Measurements from ENCODE around the gene INTS2. TPM values are rescaled to one million over a fixed set of nuclear protein-coding genes. Genes with fewer than 3 reads are reported as not detected.

INTS2 gene
- total RNA-seq, 4 donors from 2014 or later, result 3.3 to 12.0 (median 6.1) TPM

DNA sequence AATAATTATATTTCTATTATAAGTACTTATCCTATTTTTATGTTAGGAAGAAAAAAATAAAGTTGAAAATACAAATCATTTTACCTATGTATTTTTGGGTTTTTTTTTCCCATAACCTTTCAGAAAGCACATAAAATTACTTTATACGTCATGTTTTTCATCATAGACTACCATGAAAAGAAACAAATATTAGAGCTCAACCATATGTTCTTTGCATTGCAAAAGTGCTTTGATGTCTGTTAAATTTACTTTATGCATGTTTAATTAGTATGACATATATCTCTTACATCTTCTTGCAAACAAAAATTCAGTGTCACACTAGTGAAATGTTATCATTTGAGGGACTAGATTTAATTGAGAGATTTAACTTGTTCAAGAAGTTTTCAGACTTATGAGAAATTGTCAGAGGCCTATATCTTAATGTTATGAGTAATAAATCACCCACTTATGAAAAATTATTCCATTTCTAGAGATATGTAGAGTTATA is 88.4 kb downstream of the INTS2 start:
- in situ Hi-C loops (cut with MboI; ENCODE audit: low sequenced_read_pairs in 4 of 4), result loop anchor here (10.0 to 25.0 kb wide), 3 partner anchors 402 to 1127 kb away; no protein-coding TSS in a partner anchor
- Histone ChIP-seq H3K27me3 (no peaks in the 10 kb centered on the region), H3K36me3 (no peaks in the 10 kb centered on the region), H3K4me1 (no peaks in the 10 kb centered on the region), H3K9me3 (no peaks in the 10 kb centered on the region), H3K4me3 (no peak overlapping the region), H3K27ac (no peak overlapping the region)
- DNase-seq (no peak), ATAC-seq (no peak)
- intact Hi-C loops (cut with DNase I; ENCODE audit: low total_unique reads), result no loop called here
- TF ChIP-seq, protein P1, sequence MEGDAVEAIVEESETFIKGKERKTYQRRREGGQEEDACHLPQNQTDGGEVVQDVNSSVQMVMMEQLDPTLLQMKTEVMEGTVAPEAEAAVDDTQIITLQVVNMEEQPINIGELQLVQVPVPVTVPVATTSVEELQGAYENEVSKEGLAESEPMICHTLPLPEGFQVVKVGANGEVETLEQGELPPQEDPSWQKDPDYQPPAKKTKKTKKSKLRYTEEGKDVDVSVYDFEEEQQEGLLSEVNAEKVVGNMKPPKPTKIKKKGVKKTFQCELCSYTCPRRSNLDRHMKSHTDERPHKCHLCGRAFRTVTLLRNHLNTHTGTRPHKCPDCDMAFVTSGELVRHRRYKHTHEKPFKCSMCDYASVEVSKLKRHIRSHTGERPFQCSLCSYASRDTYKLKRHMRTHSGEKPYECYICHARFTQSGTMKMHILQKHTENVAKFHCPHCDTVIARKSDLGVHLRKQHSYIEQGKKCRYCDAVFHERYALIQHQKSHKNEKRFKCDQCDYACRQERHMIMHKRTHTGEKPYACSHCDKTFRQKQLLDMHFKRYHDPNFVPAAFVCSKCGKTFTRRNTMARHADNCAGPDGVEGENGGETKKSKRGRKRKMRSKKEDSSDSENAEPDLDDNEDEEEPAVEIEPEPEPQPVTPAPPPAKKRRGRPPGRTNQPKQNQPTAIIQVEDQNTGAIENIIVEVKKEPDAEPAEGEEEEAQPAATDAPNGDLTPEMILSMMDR (IDR thresholded peaks at IDR 0.05 in 4 of 5, conservative IDR thresholded peaks at IDR 0.05 in 1 of 5), result no peak
- TF ChIP-seq POLR2A (IDR thresholded peaks at IDR 0.05), result no peak

DNA sequence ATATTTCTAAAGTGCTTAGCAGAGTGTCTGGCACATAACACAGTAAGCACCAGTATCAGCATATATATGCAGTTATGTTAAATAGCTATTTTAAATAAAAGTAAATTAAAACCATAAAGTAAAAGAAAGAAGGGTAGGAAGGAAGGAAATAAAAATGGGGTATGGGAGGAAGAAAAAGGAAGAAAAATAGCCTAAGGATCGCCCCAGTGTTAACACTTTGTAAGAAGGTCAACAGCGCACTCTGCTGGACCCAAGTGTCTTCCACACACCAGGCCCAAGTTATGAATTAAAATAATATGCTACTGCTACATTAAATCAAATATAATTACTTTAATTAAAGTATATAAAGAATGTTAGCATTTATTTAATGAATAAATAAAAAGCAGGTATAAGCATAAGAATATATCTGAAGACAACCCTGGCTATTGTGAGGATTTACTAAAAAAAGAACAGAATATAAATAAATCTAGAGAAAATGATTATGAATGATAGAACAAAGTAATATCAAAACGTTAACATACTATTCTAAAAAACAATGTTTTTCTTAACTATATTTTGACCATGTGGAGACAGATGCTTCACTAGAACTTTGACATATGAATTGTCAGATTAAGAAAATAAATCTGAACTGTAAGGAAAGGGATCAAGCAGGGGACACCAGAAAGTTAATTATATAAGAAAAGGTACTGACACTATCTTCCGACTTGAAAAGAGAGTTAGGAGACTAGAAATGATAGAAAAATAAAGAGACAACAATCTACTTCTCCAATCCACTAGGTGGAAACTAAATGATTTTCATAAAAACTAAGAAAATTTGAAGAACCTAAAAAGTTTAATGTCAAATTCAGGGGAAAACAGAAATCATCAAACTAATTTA is 90.4 kb downstream of the INTS2 start:
- Histone ChIP-seq H3K9me3 (no peaks in the 10 kb centered on the region), H3K4me1 (no peaks in the 10 kb centered on the region), H3K27me3 (no peaks in the 10 kb centered on the region), H3K27ac (no peak overlapping the region), H3K36me3 (no peaks in the 10 kb centered on the region), H3K4me3 (no peak overlapping the region)
- ATAC-seq (no peak), DNase-seq (peak in 1 of 2 donors; percentile 6)
- TF ChIP-seq, protein P1 (IDR thresholded peaks at IDR 0.05 in 4 of 5, conservative IDR thresholded peaks at IDR 0.05 in 1 of 5), result peak; percentile 22 to 58 (median 34)
- no peak for TF ChIP-seq POLR2A (IDR thresholded peaks at IDR 0.05)
- in situ Hi-C loops (cut with MboI; ENCODE audit: low sequenced_read_pairs in 4 of 4), result loop anchor here (10.0 to 25.0 kb wide), 3 partner anchors 400 to 1125 kb away; no protein-coding TSS in a partner anchor
- intact Hi-C loops (cut with DNase I; ENCODE audit: low total_unique reads), result loop anchor here (1.0 kb wide), 1 partner anchor 425 kb away; no protein-coding TSS in a partner anchor

DNA sequence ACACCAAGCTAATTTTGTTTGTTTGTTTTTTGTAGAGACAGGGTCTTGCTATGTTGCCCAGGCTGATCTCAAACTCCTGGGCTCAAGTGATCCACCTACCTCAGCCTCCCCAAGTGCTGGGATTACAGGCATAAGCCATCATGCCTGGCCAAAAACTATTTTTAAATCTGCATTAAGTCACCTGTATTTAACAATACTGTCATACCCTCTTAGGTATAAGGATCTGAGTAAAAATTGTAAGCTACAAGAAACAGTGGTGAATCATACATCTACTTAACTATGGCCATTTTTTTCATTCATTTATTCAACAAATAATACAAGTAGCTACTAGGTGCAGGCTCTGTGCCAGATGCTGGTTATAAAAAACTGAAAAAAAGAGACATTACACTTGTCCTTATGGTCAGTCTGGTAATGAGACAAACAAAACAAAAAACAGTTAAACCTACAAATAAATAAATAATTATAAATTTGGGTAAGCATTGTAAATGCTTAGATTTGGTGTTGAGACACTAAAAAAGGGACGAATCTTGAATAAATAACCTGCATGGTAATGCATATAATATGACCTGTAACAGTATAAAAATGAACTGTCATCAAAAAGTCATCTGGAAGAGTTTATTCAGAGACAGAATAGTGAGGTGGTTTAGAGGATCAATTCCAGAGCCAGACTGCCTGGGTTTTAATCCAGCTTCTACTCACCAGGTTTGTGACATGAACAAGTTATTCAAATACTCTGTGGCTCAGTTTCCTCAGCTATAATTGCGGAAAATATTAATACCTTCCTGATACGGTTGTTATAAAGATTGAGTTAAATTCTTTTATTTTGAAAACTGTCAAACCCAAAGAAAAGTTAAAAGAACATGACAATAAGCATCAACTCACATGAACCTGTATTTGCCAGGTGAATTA is 91.3 kb downstream of the INTS2 start:
- no peaks in the 10 kb centered on the region for H3K4me1 ChIP-seq
- in situ Hi-C loops (cut with MboI; ENCODE audit: low sequenced_read_pairs in 4 of 4) (loop anchor here (10.0 to 25.0 kb wide), 3 partner anchors 399 to 1124 kb away; no protein-coding TSS in a partner anchor), intact Hi-C loops (cut with DNase I; ENCODE audit: low total_unique reads) (loop anchor here (1.0 kb wide), 1 partner anchor 424 kb away; no protein-coding TSS in a partner anchor)
- no peak overlapping the region for H3K27ac ChIP-seq
- H3K9me3 ChIP-seq, result no peaks in the 10 kb centered on the region
- H3K4me3 ChIP-seq, result no peak overlapping the region
- H3K36me3 ChIP-seq, result no peaks in the 10 kb centered on the region
- DNase-seq (no peak), ATAC-seq (no peak)
- H3K27me3 ChIP-seq, result no peaks in the 10 kb centered on the region
- TF ChIP-seq, protein P1 (IDR thresholded peaks at IDR 0.05 in 4 of 5, conservative IDR thresholded peaks at IDR 0.05 in 1 of 5), result no peak
- TF ChIP-seq POLR2A (IDR thresholded peaks at IDR 0.05), result no peak

DNA sequence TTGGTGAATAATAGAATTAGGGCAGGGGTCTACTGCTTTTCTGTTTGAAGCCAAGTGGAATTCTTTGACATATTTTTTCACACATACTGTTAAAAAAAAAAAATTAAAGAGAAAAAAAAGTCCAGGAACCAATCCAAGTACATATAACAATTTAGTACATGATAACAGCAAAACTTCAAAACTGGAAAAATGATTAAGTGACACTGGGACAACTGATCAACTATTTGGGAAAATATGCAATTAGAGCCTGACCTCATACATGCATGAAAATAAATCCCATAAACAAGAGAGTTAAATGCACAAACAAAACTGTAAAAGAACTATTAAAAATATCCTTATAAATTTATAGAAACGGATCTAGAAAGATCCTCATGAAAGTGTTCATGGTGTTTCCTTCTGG is 92.2 kb downstream of the INTS2 start:
- Histone ChIP-seq H3K4me3 (no peak overlapping the region), H3K36me3 (no peaks in the 10 kb centered on the region), H3K27ac (no peak overlapping the region), H3K4me1 (no peaks in the 10 kb centered on the region), H3K27me3 (no peaks in the 10 kb centered on the region), H3K9me3 (no peaks in the 10 kb centered on the region)
- in situ Hi-C loops (cut with MboI; ENCODE audit: low sequenced_read_pairs in 4 of 4) (loop anchor here (10.0 to 25.0 kb wide), 3 partner anchors 398 to 1123 kb away; no protein-coding TSS in a partner anchor), intact Hi-C loops (cut with DNase I; ENCODE audit: low total_unique reads) (no loop called here)
- DNase-seq, result no peak
- ATAC-seq, result no peak
- TF ChIP-seq, protein P1 (IDR thresholded peaks at IDR 0.05 in 4 of 5, conservative IDR thresholded peaks at IDR 0.05 in 1 of 5), result no peak
- no peak for TF ChIP-seq POLR2A (IDR thresholded peaks at IDR 0.05)

Measured in gastrocnemius medialis (tissue), 4 donors.